Immature natural killer cell (primary cell): ENCODE measurements around the gene MYO5A. TPM values are rescaled to one million over a fixed set of nuclear protein-coding genes. Genes with fewer than 3 reads are reported as not detected.

Source experiments
- DNase-seq, 3 donors: peaks; one replicate each; pipeline ENCODE4 v3.0.0; 2022; ENCODE audit warnings: mixed read lengths in 1 of 3
- H3K27ac Mint-ChIP-seq, 6 donors: one replicate each; pipeline ENCODE4 v1.8.0; 2020; ENCODE audit warnings: mixed read lengths in 6 of 6, mild to moderate bottlenecking in 5 of 6, inconsistent platforms in 4 of 6, moderate library complexity in 3 of 6
- H3K27me3 Mint-ChIP-seq, 3 donors: one replicate each; pipeline ENCODE4 v1.8.0; 2020 to 2021; ENCODE audit warnings: low read depth in 3 of 3, mild to moderate bottlenecking in 3 of 3, mixed read lengths in 3 of 3, moderate library complexity in 3 of 3, inconsistent platforms in 1 of 3
- H3K36me3 Mint-ChIP-seq, 3 donors: one replicate each; pipeline ENCODE4 v1.8.0; 2020; ENCODE audit warnings: mixed read lengths in 3 of 3, inconsistent platforms in 2 of 3, mild to moderate bottlenecking in 2 of 3
- H3K4me1 Mint-ChIP-seq, 2 donors: one replicate each; pipeline ENCODE4 v1.8.0; 2020; ENCODE audit warnings: inconsistent platforms in 2 of 2, mild to moderate bottlenecking in 2 of 2, mixed read lengths in 2 of 2, moderate library complexity in 1 of 2
- H3K4me3 Mint-ChIP-seq, 5 donors: one replicate each; pipeline ENCODE4 v1.8.0; 2020; ENCODE audit warnings: mild to moderate bottlenecking in 5 of 5, mixed read lengths in 5 of 5, inconsistent platforms in 3 of 5, moderate library complexity in 3 of 5
- H3K9me3 Mint-ChIP-seq, 6 donors: one replicate each; pipeline ENCODE4 v1.8.0; 2020; ENCODE audit warnings: mild to moderate bottlenecking in 6 of 6, mixed read lengths in 6 of 6, inconsistent platforms in 4 of 6, moderate library complexity in 3 of 6
- polyA plus RNA-seq, 3 donors: library from polyadenylated mRNA; unstranded; fragments of 300-500 nt; fragmentation: Illumina TruSeq; gene quantifications; one replicate each; pipeline ENCODE4 v1.2.3, GENCODE V29; 2021

Gene MYO5A
- polyA plus RNA-seq, 3 donors from 2014 or later, result 2.0 to 10.9 (median 5.9) TPM

DNA sequence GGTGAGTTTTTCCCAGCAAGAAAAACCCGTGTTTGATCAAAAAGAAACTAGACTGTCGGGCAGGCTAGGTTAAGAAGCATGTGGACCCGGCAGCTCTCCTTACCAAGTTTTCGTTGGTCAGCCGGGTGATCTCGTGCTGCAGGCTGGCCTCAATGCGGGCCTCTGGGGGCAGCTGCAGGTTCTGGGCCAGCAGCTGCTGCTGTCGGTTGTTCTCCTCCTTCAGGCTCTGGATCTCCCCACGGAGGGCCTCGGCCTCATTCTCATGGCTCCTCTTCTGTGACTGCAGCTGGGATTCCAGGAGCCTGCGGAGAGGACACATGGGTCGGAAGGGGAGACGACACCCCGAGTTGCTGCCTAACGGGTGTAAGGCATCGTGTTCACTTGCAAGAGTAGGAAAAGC is 188.6 kb downstream of the MYO5A start:
- H3K27me3 Mint-ChIP-seq, result peaks cover 0 to 5% (median 2%) of the 10 kb centered on the region in 3 donors
- H3K4me1 Mint-ChIP-seq, result peaks cover 6% of the 10 kb centered on the region in 2 donors
- no peak for DNase-seq
- H3K4me3 Mint-ChIP-seq, result no peak overlapping the region
- H3K36me3 Mint-ChIP-seq, result peaks cover 3 to 37% (median 3%) of the 10 kb centered on the region in 3 donors
- H3K9me3 Mint-ChIP-seq, result no peaks in the 10 kb centered on the region
- H3K27ac Mint-ChIP-seq, result no peak overlapping the region

DNA sequence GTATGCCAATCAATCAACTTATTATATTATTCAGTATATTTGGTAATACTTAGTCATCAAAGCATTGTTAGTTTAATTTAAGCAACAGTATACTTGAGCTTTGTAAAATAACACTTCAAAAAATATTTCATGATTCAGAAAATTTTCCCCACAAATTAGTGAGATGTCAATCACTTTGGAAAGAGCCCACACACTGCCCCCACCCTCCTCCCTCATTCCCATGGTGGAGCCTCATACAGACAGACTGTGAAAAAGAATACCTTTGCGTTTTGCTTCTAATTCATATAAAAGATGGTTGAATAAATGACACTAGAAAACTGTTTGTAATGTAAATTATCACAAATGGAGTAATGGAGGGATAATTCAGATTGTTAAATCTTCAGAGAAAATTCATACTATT is 189.8 kb downstream of the MYO5A start:
- Mint-ChIP-seq H3K9me3 (no peaks in the 10 kb centered on the region), H3K4me3 (no peak overlapping the region), H3K27me3 (peaks cover 0 to 3% (median 2%) of the 10 kb centered on the region in 3 donors), H3K27ac (no peak overlapping the region), H3K4me1 (peaks cover 6% of the 10 kb centered on the region in 2 donors), H3K36me3 (peaks cover 8 to 36% (median 9%) of the 10 kb centered on the region in 3 donors)
- no peak for DNase-seq

DNA sequence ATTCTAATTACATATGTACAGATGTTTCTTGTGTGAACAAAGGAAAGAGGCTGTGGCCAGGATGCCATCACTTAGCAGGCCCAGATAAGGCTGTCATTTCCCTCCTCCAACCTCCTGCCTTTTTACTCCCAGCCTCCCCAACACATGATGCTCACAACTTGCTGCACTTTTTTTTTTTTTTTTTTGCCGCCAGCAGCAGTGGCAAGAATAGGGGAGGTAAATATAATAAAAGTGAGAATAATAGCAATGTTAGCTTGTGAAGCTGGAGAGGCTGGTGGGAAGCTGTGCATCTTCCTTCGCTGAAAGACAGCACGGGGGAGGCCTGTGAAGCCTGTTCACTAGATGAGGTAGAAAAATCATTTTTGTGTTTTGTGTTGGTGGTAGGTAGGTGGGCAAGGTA is 190.6 kb downstream of the MYO5A start:
- H3K9me3 Mint-ChIP-seq, result no peaks in the 10 kb centered on the region
- peaks cover 9 to 34% (median 9%) of the 10 kb centered on the region in 3 donors for H3K36me3 Mint-ChIP-seq
- H3K4me1 Mint-ChIP-seq, result peaks cover 6 to 7% of the 10 kb centered on the region in 2 donors
- peaks cover 0 to 3% (median 2%) of the 10 kb centered on the region in 3 donors for H3K27me3 Mint-ChIP-seq
- no peak overlapping the region for H3K4me3 Mint-ChIP-seq
- H3K27ac Mint-ChIP-seq, result peak overlapping the region in 3 of 6 donors; percentile 19 to 60 (median 42)
- no peak for DNase-seq

DNA sequence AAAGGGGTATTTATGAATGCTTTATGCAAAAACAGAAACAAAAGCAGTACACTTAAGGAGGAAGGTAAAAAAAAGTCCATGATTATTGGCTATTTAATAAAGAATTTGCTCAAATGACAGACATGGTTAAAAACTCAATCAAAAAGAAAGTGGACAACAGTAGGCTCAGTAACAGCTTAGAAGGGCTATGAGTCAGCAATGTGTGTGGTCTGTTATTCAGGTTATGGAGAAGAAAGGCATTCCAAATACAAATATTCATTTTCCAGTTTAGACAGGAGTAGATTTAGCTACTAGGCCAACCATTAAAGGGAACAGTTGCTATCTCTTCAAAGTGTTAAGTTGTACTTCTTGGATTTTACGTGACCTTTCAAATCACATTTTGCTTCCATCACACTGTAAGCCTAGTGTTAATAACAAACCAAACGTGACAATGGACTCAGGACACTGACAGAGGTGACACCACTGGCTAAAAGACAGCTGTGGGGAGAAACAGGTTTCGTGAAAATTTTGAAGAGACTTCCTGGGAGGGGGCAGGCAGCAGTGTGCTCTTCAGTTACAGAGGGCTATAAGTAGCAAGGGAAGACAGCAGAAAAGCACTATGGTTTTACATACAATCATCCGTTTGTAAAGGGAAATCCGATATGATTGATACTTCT is 191.4 kb downstream of the MYO5A start:
- H3K4me1 Mint-ChIP-seq, result peaks cover 7 to 11% of the 10 kb centered on the region in 2 donors
- H3K9me3 Mint-ChIP-seq, result no peaks in the 10 kb centered on the region
- H3K27me3 Mint-ChIP-seq, result peaks cover 0 to 3% (median 2%) of the 10 kb centered on the region in 3 donors
- H3K4me3 Mint-ChIP-seq, result no peak overlapping the region
- H3K36me3 Mint-ChIP-seq, result peaks cover 9 to 31% (median 11%) of the 10 kb centered on the region in 3 donors
- DNase-seq, result no peak
- H3K27ac Mint-ChIP-seq, result peak overlapping the region in 4 of 6 donors; percentile 35 to 74 (median 56)

DNA sequence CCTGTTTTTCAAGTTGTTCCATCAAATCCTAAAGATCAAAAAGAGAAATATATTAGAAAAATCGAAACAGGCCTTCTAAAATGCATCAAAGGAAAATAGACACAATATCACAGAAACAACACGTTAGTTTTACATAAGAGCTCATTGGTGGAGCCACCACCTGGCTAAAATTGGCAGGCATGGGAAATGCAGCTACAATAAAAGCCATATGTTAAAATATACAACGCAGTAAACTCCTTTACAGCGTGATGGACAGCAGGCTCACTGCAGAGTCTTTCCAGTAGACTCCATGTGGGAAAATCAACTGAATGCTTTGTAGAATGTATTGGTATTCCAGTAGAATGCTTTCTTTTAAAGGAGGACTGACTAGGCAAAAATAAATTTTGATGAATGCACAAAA is 192.2 kb downstream of the MYO5A start:
- peaks cover 9 to 31% (median 11%) of the 10 kb centered on the region in 3 donors for H3K36me3 Mint-ChIP-seq
- H3K4me3 Mint-ChIP-seq, result no peak overlapping the region
- H3K27me3 Mint-ChIP-seq, result peaks cover 0 to 3% (median 2%) of the 10 kb centered on the region in 3 donors
- no peak for DNase-seq
- H3K9me3 Mint-ChIP-seq, result no peaks in the 10 kb centered on the region
- peak overlapping the region in 1 of 6 donors; percentile 52 for H3K27ac Mint-ChIP-seq
- H3K4me1 Mint-ChIP-seq, result peaks cover 13 to 18% of the 10 kb centered on the region in 2 donors

DNA sequence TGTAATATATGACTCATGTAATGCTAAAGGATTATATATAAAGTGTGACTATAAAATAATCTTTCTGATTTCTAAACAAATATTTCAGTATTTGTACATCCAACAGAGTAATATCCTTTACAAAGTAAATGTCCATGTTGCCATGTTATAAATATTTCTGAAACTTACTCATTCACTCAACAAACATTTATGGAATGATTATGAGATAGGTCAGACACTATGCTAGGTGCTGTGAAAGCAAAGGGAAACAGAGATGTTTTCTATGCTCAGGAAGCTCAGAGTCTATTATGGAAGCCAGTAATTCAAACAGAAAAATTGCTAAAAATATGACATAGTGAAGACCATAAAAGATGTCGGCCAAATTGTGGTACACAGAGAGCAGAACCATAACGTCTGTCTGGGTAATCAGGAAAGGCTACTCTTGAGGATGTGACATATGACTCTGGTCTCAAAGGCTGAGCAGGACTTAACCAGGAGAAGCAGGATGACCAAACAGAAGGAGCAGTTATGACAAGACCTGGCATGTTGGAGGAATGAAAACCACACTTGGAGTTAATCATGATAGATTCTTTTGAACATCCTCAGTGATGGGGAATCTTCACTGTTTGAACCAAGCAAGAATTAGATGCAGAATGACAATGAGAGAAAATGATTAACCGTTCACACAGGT is 194.1 kb downstream of the MYO5A start:
- peaks cover 18 to 25% of the 10 kb centered on the region in 2 donors for H3K4me1 Mint-ChIP-seq
- H3K27ac Mint-ChIP-seq, result peak overlapping the region in 3 of 6 donors; percentile 22 to 62 (median 42)
- H3K36me3 Mint-ChIP-seq, result peaks cover 6 to 22% (median 8%) of the 10 kb centered on the region in 3 donors

DNA sequence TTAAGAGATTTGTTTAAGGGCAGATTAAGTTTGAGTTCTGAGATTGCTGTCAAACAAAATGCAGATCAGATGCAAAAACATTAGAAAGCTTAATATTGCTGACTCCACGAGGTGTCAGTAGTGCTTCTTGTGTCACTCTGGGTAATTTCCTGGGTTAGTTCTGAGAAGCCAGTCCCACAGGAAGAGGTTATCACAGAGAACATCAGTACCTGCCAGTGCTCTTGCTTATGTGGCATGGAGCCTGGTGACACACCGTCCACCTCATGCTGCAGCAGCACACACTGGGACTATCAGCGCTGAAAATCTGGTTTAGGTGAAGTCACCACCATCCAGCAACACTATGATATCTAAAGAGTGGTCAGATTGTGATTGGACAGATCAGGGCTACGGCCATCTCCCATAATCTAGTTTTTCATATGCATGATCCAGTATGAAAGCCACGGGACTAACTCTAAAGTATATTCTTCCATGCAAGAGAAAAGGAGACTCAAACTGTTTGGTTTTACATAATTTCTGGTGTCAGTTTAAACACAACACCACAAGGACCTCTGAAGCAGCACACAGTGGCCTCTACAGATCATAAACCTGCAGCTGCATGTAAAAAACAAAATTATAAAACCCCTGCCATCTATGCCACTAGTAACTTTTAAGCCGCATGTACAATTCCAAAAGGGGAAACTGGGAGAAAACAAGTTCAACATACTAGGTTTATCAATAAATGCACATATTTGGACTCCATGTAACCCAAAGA is 197.0 kb downstream of the MYO5A start:
- H3K4me3 Mint-ChIP-seq, result peak overlapping the region; percentile 53 to 74 (median 60)
- H3K9me3 Mint-ChIP-seq, result no peaks in the 10 kb centered on the region
- peaks cover 0 to 3% (median 0%) of the 10 kb centered on the region in 3 donors for H3K27me3 Mint-ChIP-seq
- peaks cover 13 to 32% (median 32%) of the 10 kb centered on the region in 3 donors for H3K36me3 Mint-ChIP-seq
- H3K4me1 Mint-ChIP-seq, result peaks cover 12 to 19% of the 10 kb centered on the region in 2 donors
- peak overlapping the region; percentile 74 to 88 (median 78) for H3K27ac Mint-ChIP-seq
- peak; percentile 34 to 64 (median 51) for DNase-seq

More for the DNA sequence above, 194.1 kb downstream of the MYO5A start:
- DNase-seq, result no peak
- peaks cover 0 to 3% (median 0%) of the 10 kb centered on the region in 3 donors for H3K27me3 Mint-ChIP-seq
- H3K9me3 Mint-ChIP-seq, result no peaks in the 10 kb centered on the region
- no peak overlapping the region for H3K4me3 Mint-ChIP-seq

DNA sequence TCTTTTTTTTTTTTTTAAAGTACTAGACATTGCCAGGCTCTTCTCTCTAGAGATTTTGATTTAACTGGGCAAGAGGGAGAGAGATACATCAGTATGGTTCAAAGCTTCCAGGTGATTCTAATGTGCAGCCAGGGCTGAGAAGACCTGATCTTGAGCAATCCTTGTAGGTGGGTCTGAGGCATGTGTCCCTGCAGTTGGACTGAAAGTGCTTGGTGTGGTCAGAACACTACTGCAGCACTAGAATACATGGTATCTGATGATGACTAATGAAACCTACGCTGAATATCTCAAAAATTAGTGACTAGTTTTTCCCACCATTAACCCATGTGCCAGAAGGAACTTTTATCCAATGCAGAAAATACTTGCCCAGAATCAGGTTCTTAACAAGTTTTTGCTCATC is 198.7 kb downstream of the MYO5A start:
- peaks cover 17 to 39% (median 34%) of the 10 kb centered on the region in 3 donors for H3K36me3 Mint-ChIP-seq
- peaks cover 0 to 3% (median 0%) of the 10 kb centered on the region in 3 donors for H3K27me3 Mint-ChIP-seq
- no peaks in the 10 kb centered on the region for H3K9me3 Mint-ChIP-seq
- no peak for DNase-seq
- H3K4me3 Mint-ChIP-seq, result no peak overlapping the region
- H3K4me1 Mint-ChIP-seq, result peaks cover 12 to 19% of the 10 kb centered on the region in 2 donors
- peak overlapping the region in 2 of 6 donors; percentile 25 to 57 for H3K27ac Mint-ChIP-seq

DNA sequence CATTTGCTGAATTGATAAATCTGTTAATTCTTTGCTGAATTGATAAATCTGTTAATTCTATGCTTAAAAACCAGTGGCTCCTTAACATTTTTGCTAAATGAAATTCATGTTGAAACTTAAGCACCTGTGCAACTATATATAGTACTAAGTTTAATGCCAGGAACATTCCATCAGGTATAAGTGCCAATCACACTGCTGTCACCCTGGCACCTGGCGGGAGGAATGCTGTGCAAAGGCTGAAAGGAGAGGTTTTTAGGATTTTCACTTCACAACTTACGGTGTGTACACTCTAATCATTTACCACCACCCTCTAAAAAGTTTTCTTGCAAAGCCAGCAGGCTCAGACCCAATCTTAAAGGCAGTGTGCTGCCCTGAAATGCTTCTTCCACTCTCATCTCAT is 199.5 kb downstream of the MYO5A start:
- no peak overlapping the region for H3K4me3 Mint-ChIP-seq
- DNase-seq, result no peak

DNA sequence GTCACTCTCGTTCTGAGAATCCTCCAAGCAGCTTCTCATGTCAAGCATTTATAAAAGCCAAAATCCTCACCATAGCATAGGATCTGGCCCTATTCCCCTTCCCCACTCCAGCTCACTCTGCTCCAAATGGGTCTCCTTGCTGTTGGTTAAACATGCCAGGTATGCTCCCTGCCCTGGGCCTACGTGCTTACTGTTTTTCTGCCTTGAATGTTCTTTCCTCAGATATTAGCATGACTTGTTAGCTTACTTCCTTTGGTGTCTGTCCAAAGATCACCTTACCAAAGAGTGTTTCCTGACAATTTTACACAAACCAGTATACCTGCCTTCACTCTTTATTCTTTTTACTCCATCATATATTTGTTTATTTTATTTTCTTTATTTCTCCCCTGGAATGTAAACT is 200.0 kb downstream of the MYO5A start:
- DNase-seq, result no peak
- peaks cover 12 to 19% of the 10 kb centered on the region in 2 donors for H3K4me1 Mint-ChIP-seq
- no peak overlapping the region for H3K4me3 Mint-ChIP-seq
- peaks cover 0 to 3% (median 0%) of the 10 kb centered on the region in 3 donors for H3K27me3 Mint-ChIP-seq
- H3K36me3 Mint-ChIP-seq, result peaks cover 12 to 36% (median 31%) of the 10 kb centered on the region in 3 donors
- H3K27ac Mint-ChIP-seq, result peak overlapping the region in 1 of 6 donors; percentile 28
- no peaks in the 10 kb centered on the region for H3K9me3 Mint-ChIP-seq

More for the DNA sequence above, 199.5 kb downstream of the MYO5A start:
- no peaks in the 10 kb centered on the region for H3K9me3 Mint-ChIP-seq
- H3K27ac Mint-ChIP-seq, result peak overlapping the region in 1 of 6 donors; percentile 63
- peaks cover 12 to 36% (median 31%) of the 10 kb centered on the region in 3 donors for H3K36me3 Mint-ChIP-seq
- H3K4me1 Mint-ChIP-seq, result peaks cover 12 to 19% of the 10 kb centered on the region in 2 donors
- H3K27me3 Mint-ChIP-seq, result peaks cover 0 to 3% (median 0%) of the 10 kb centered on the region in 3 donors

DNA sequence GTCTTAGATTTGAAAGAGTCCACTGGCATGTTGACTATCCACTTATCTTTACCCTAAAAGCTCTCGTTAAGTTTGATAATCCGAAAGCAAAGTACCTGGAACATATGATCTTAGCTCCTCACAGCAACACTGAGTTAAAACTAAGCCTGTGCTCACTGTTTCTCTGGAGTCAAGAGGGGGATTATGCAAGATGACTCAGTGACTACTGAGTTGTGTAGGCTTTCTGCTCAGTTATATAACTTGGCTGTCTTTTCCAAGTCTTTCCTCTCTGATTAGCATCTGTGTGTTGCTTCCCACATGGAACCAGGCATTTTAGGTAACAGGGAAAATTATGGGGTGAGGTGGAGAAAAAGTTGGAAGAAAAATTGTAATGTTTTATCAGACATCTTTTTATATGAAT is 201.9 kb downstream of the MYO5A start:
- H3K9me3 Mint-ChIP-seq, result no peaks in the 10 kb centered on the region
- H3K4me3 Mint-ChIP-seq, result no peak overlapping the region
- H3K4me1 Mint-ChIP-seq, result peaks cover 7 to 9% of the 10 kb centered on the region in 2 donors
- DNase-seq, result no peak
- peaks cover 12 to 45% (median 44%) of the 10 kb centered on the region in 3 donors for H3K36me3 Mint-ChIP-seq
- peaks cover 0 to 3% (median 0%) of the 10 kb centered on the region in 3 donors for H3K27me3 Mint-ChIP-seq
- no peak overlapping the region for H3K27ac Mint-ChIP-seq

DNA sequence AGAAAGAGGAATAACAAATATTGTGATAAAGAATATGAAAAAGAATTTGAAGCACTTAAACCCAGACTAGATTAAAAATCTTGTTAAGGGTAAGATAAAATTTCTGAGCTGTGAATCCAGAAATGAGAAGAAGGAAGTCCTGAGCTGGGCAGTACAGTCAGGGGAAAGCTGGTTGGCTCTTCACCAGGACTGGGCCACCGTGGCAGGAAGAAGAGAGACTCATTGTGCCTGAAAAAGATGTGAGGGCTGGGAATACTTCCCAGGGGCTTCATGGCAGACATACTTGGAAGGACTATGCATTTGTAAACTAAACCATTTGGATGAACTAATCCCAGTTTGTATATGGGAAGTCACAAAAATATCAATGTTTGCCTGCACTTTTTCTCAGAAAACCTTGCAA is 204.6 kb downstream of the MYO5A start:
- no peak for DNase-seq
- H3K27ac Mint-ChIP-seq, result peak overlapping the region in 1 of 6 donors; percentile 55
- H3K36me3 Mint-ChIP-seq, result peaks cover 24 to 68% (median 61%) of the 10 kb centered on the region in 3 donors
- H3K27me3 Mint-ChIP-seq, result peaks cover 0 to 2% (median 2%) of the 10 kb centered on the region in 3 donors
- H3K4me3 Mint-ChIP-seq, result no peak overlapping the region
- no peaks in the 10 kb centered on the region for H3K9me3 Mint-ChIP-seq
- H3K4me1 Mint-ChIP-seq, result no peaks in the 10 kb centered on the region

DNA sequence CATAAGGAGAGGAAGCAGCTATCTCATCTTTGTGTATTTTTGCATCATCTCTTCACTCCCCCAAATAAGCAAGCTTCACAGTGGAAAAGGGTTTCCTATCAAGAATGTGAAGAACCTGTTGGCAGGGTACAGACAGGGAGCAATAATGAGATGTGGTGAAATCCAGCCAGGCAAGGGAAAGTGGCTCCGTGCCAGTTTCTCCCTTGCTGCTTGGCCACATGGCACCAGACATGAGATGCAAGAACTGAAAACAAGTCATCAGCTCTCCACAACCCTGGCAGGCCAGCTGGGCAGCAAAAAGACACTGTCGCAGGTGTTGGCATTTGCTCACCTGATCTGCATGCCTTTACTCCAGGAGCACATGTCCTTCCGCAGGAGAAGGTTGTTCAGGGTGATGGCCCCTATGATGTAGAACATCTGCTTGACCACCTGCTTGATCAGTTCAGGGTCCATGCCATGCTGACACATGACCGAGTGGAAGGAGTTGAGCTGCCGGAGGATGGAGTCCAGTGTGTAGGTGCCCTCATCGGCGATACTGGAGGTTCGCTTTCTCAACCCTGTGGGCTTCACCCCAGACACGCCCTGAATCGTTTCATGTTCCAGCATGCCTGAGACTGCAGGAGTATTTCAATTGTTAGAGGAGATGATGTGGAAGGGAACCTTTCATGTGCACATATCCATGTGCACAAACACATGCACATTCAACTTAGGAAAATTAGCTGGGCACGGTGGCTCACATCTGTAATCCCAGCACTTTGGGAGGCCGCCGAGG is 209.8 kb downstream of the MYO5A start:
- DNase-seq, result no peak
- peaks cover 32 to 68% (median 53%) of the 10 kb centered on the region in 3 donors for H3K36me3 Mint-ChIP-seq
- H3K4me3 Mint-ChIP-seq, result no peak overlapping the region
- peak overlapping the region in 2 of 6 donors; percentile 6 to 40 for H3K27ac Mint-ChIP-seq
- H3K27me3 Mint-ChIP-seq, result peaks cover 0 to 3% (median 3%) of the 10 kb centered on the region in 3 donors
- no peaks in the 10 kb centered on the region for H3K4me1 Mint-ChIP-seq
- H3K9me3 Mint-ChIP-seq, result no peaks in the 10 kb centered on the region
